Keratinocyte (primary cell): ENCODE measurements around the gene HPS4. TPM values are rescaled to one million over a fixed set of nuclear protein-coding genes. Genes with fewer than 3 reads are reported as not detected.

Experiments
- DNase-seq: peaks from one replicate; pipeline ENCODE4 v3.0.0-alpha.2; 2011; ENCODE audit warnings: low read depth, missing footprints, low spot score
- FAIRE-seq: peaks from 2 replicates; lab custom pipeline; 2011; peaks lifted over from hg19 to GRCh38; lab: Jason Lieb, UNC
- H2AFZ ChIP-seq: 2 replicates; pipeline ENCODE4 v1.6.0; 2012; ENCODE audit warnings: low read length, control low read depth, inconsistent platforms; ENCODE audit not compliant: control insufficient read depth
- H3K27ac ChIP-seq: 2 replicates; pipeline ENCODE4 v1.5.1; 2011; ENCODE audit warnings: low read length; ENCODE audit not compliant: control insufficient read depth, insufficient read depth
- H3K27me3 ChIP-seq: 3 replicates; pipeline ENCODE4 v1.6.0; 2011; ENCODE audit warnings: low read length; ENCODE audit not compliant: control insufficient read depth, insufficient read depth; ENCODE audit errors: extremely low read depth
- H3K36me3 ChIP-seq, 2 experiments: 2 replicates in 1 of 2; 3 replicates in 1 of 2; pipeline ENCODE4 v1.5.1; 2011; ENCODE audit warnings: low read length in 2 of 2, mild to moderate bottlenecking in 1 of 2; ENCODE audit not compliant: control insufficient read depth in 2 of 2, insufficient read depth in 2 of 2; ENCODE audit errors: extremely low read depth in 1 of 2
- H3K4me1 ChIP-seq: 3 replicates; pipeline ENCODE4 v1.5.1; 2011; ENCODE audit warnings: low read length; ENCODE audit not compliant: control insufficient read depth, insufficient read depth; ENCODE audit errors: extremely low read depth
- H3K4me2 ChIP-seq: 3 replicates; pipeline ENCODE4 v1.6.0; 2011; ENCODE audit warnings: low read depth, low read length; ENCODE audit not compliant: control insufficient read depth, insufficient read depth; ENCODE audit errors: extremely low read depth
- H3K4me3 ChIP-seq, 3 experiments: fragments of 200-600 bp in 1 of 3; sonication (generic) in 1 of 3; 2 replicates in 2 of 3; 3 replicates in 1 of 3; pipeline ENCODE4 v1.5.1; 2011 to 2016; ENCODE audit warnings: low read length in 3 of 3, mild to moderate bottlenecking in 3 of 3, control low read depth in 2 of 3, inconsistent platforms in 1 of 3, low read depth in 1 of 3, mixed read lengths in 1 of 3, mixed run types in 1 of 3, moderate library complexity in 1 of 3; ENCODE audit not compliant: control insufficient read depth in 2 of 3, insufficient read depth in 2 of 3; ENCODE audit errors: extremely low read depth in 1 of 3
- H3K79me2 ChIP-seq: 2 replicates; pipeline ENCODE4 v1.6.0; 2012; ENCODE audit warnings: low read length; ENCODE audit not compliant: control insufficient read depth, insufficient read depth
- H3K9ac ChIP-seq: 3 replicates; pipeline ENCODE4 v1.6.0; 2011; ENCODE audit warnings: low read length; ENCODE audit not compliant: control insufficient read depth, insufficient read depth; ENCODE audit errors: extremely low read depth
- H3K9me1 ChIP-seq: 3 replicates; pipeline ENCODE4 v1.6.0; 2011; ENCODE audit warnings: low read length; ENCODE audit not compliant: control insufficient read depth, insufficient read depth; ENCODE audit errors: extremely low read depth
- H3K9me3 ChIP-seq: 2 replicates; pipeline ENCODE4 v1.5.1; 2012; ENCODE audit warnings: low read depth, low read length; ENCODE audit not compliant: control insufficient read depth
- H4K20me1 ChIP-seq: 3 replicates; pipeline ENCODE4 v1.6.0; 2011; ENCODE audit warnings: low read length; ENCODE audit not compliant: control insufficient read depth, insufficient read depth; ENCODE audit errors: extremely low read depth
- CTCF ChIP-seq, 3 experiments: IDR thresholded peaks in 1 of 3; conservative IDR thresholded peaks in 1 of 3; optimal IDR thresholded peaks in 1 of 3; 2 replicates in 2 of 3; 3 replicates in 1 of 3; pipeline versions ENCODE3 to v1.5.1; 2011; ENCODE audit warnings: low read length in 3 of 3, mild to moderate bottlenecking in 3 of 3, moderate library complexity in 2 of 3, control low read depth in 1 of 3, inconsistent platforms in 1 of 3; ENCODE audit not compliant: insufficient read depth in 2 of 3; ENCODE audit errors: extremely low read depth in 1 of 3
- EZH2 ChIP-seq: IDR thresholded peaks from one replicate; pipeline ENCODE4 v1.6.1; 2012; ENCODE audit warnings: inconsistent platforms, mild to moderate bottlenecking, low read length, moderate library complexity
- dilution Hi-C: fragments of 300-500 bp; cut with MboI; formaldehyde crosslinking; loops from one replicate; pipeline ENCODE4 v1.7.0; 2020; ENCODE audit warnings: low sequenced_read_pairs; ENCODE audit not compliant: extremely low pct_ligation_motif_present
- polyA plus RNA-seq, 5 experiments: library from polyadenylated mRNA; depleted of rRNA in 3 of 5; stranded (reverse) in 3 of 5; stranded (forward) in 1 of 5; unstranded in 1 of 5; fragments of >200 nt; gene quantifications; 1 replicate in 1 of 5; 2 replicates in 3 of 5; 3 replicates in 1 of 5; pipeline versions ENCODE4 v1.2.1 to v1.2.3, GENCODE V29; 2011 to 2012; ENCODE audit warnings: missing spikeins in 2 of 5, low read depth in 1 of 5, low replicate concordance in 1 of 5

The HPS4 gene
- polyA plus RNA-seq, 1 donor (not counting 4 experiments of a cell fraction or from before 2014, with no cell fraction given), result 21.3 TPM

DNA sequence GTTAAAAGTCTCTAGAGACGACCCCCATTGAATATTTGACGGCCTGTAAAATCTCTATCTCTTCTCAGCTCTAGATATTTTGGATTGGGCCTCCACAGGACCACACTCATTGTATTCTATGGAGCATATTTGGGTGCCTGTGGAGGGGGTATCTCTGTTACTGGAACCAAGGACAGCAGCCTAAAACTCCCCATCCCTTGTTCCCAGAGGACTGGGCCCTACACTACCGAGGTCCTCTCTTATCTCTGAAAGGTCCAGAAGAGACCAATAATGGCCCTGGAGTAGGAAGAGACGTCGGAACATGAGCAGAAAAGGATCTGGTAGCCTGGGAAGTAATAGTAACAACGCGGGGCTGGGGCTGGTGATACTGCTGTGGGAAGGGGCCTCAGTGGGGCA is 542 bp downstream of the HPS4 start:
- peak overlapping the region; percentile 86 for H3K4me2 ChIP-seq
- H3K4me3 ChIP-seq, result peak overlapping the region; percentile 79 to 98 (median 97)
- TF ChIP-seq CTCF (optimal IDR thresholded peaks at IDR 0.05 in 1 of 3, IDR thresholded peaks at IDR 0.05 in 1 of 3, conservative IDR thresholded peaks at IDR 0.05 in 1 of 3; ENCODE audit: extremely low read depth in 1 of 3, insufficient read depth in 2 of 3, low read length in 3 of 3), result no peak
- no peak for TF ChIP-seq EZH2
- FAIRE-seq, result no peak
- dilution Hi-C loops, result no loop called here
- no peaks in the 10 kb centered on the region for H3K9me1 ChIP-seq
- no peak for DNase-seq
- peak overlapping the region; percentile 89 for H3K27ac ChIP-seq
- no peaks in the 10 kb centered on the region for H4K20me1 ChIP-seq
- no peaks in the 10 kb centered on the region for H3K27me3 ChIP-seq
- no peaks in the 10 kb centered on the region for H3K9me3 ChIP-seq
- peaks cover 0 to 12% of the 10 kb centered on the region in 2 experiments for H3K36me3 ChIP-seq
- H3K9ac ChIP-seq, result peak overlapping the region; percentile 94
- peak overlapping the region; percentile 70 for H2AFZ ChIP-seq
- peaks cover 39% of the 10 kb centered on the region for H3K79me2 ChIP-seq
- peaks cover 54% of the 10 kb centered on the region for H3K4me1 ChIP-seq

- H3K79me2 ChIP-seq, result peaks cover 39% of the 10 kb centered on the region
- DNase-seq, result no peak
- no peaks in the 10 kb centered on the region for H3K9me3 ChIP-seq
- peaks cover 62% of the 10 kb centered on the region for H3K4me1 ChIP-seq
- peak overlapping the region; percentile 94 for H3K9ac ChIP-seq
- dilution Hi-C loops, result no loop called here
- peak overlapping the region; percentile 86 for H3K4me2 ChIP-seq
- no peak overlapping the region for H2AFZ ChIP-seq
- no peaks in the 10 kb centered on the region for H4K20me1 ChIP-seq
- H3K27ac ChIP-seq, result peak overlapping the region; percentile 89
- no peaks in the 10 kb centered on the region for H3K27me3 ChIP-seq
- no peak for FAIRE-seq
- H3K9me1 ChIP-seq, result no peaks in the 10 kb centered on the region
- H3K4me3 ChIP-seq, result peak overlapping the region in 1 of 3 experiments; percentile 98
- peaks cover 2 to 13% of the 10 kb centered on the region in 2 experiments for H3K36me3 ChIP-seq
- TF ChIP-seq CTCF (optimal IDR thresholded peaks at IDR 0.05 in 1 of 3, IDR thresholded peaks at IDR 0.05 in 1 of 3, conservative IDR thresholded peaks at IDR 0.05 in 1 of 3; ENCODE audit: extremely low read depth in 1 of 3, insufficient read depth in 2 of 3, low read length in 3 of 3), result no peak
- TF ChIP-seq EZH2, result no peak
Observed at GRCh38 chr22:26482161-26482560, 1.4 kb downstream of the HPS4 start.
